IMR-90 (cell line): ENCODE measurements around the gene DNAAF6. TPM values are rescaled to one million over a fixed set of nuclear protein-coding genes. Genes with fewer than 3 reads are reported as not detected.

Experiments used
- ATAC-seq: fragments of 200-7000 bp; cut with Tn5 transposase; 2 replicates; pipeline ENCODE4 v1.9.1; 2020; ENCODE audit warnings: low read depth, mild to moderate bottlenecking, moderate library complexity
- BruUV-seq: library from RNA; stranded (reverse); fragments of 400-500 nt; replicated peaks from 2 replicates; lab custom pipeline; 2021; lab: Mats Ljungman, UMichigan
- CTCF ChIA-PET: fragments of 300-600 bp; formaldehyde crosslinking; extraction: SDS; loops from one replicate; lab custom pipeline; 2021; ENCODE audit warnings: antibody characterized with exemption; lab: Yijun Ruan, JAX
- POLR2A ChIA-PET: fragments of 300-600 bp; sonication (Branson Sonifier 250); formaldehyde crosslinking; loops from one replicate; lab custom pipeline; 2022; ENCODE audit warnings: antibody characterized with exemption; ENCODE audit not compliant: unreplicated experiment; lab: Charles Lee
- DNase-seq: peaks from one replicate; pipeline ENCODE4 v3.0.0; 2013
- H2AFZ ChIP-seq: replicated peaks from 2 replicates; pipeline ENCODE3; 2013; ENCODE audit warnings: low read length, mild to moderate bottlenecking; ENCODE audit not compliant: poor library complexity
- H2AK5ac ChIP-seq: 2 replicates; pipeline ENCODE4 v1.6.1; 2013; ENCODE audit warnings: low read depth, low read length, inconsistent platforms
- H2AK9ac ChIP-seq: replicated peaks from 2 replicates; pipeline ENCODE3; 2013; ENCODE audit warnings: mild to moderate bottlenecking, low read depth, low read length, moderate library complexity; ENCODE audit not compliant: poor library complexity
- H2BK120ac ChIP-seq: 2 replicates; pipeline ENCODE4 v1.6.1; 2013; ENCODE audit warnings: low read depth, low read length, inconsistent platforms
- H2BK15ac ChIP-seq: 3 replicates; pipeline ENCODE4 v1.6.1; 2013; ENCODE audit warnings: low read depth, low read length, inconsistent platforms
- H2BK20ac ChIP-seq: 2 replicates; pipeline ENCODE4 v1.6.1; 2013; ENCODE audit warnings: low read depth, mild to moderate bottlenecking, inconsistent platforms, low read length, moderate library complexity
- H2BK5ac ChIP-seq: 2 replicates; pipeline ENCODE4 v1.6.1; 2013; ENCODE audit warnings: mild to moderate bottlenecking, low read depth, low read length, inconsistent platforms; ENCODE audit not compliant: poor library complexity, severe bottlenecking
- H3K14ac ChIP-seq: replicated peaks from 2 replicates; pipeline ENCODE4 v1.6.1; 2013; ENCODE audit warnings: low read depth, low read length, inconsistent platforms
- H3K18ac ChIP-seq: 2 replicates; pipeline ENCODE4 v1.6.1; 2013; ENCODE audit warnings: low read depth, low read length, control low read depth
- H3K23ac ChIP-seq: 2 replicates; pipeline ENCODE4 v1.6.1; 2013; ENCODE audit warnings: low read depth, low read length, inconsistent platforms
- H3K27ac ChIP-seq: 2 replicates; pipeline ENCODE4 v1.5.1; 2013; ENCODE audit warnings: mild to moderate bottlenecking, control low read depth, low read length; ENCODE audit not compliant: insufficient read depth
- H3K27me3 ChIP-seq: 2 replicates; pipeline ENCODE4 v1.6.1; 2013; ENCODE audit warnings: low read length; ENCODE audit not compliant: control insufficient read depth, insufficient read depth
- H3K36me3 ChIP-seq: 2 replicates; pipeline ENCODE4 v1.6.1; 2013; ENCODE audit warnings: low read length, mixed read lengths; ENCODE audit not compliant: control insufficient read depth, insufficient read depth
- H3K4ac ChIP-seq: 2 replicates; pipeline ENCODE4 v1.6.1; 2013; ENCODE audit warnings: low read depth, low read length, inconsistent platforms
- H3K4me1 ChIP-seq: 2 replicates; pipeline ENCODE4 v1.6.1; 2013; ENCODE audit warnings: low read length, mixed read lengths; ENCODE audit not compliant: control insufficient read depth, insufficient read depth
- H3K4me2 ChIP-seq: 2 replicates; pipeline ENCODE4 v1.6.1; 2013; ENCODE audit warnings: low read depth, mild to moderate bottlenecking, control low read depth, low read length, moderate library complexity
- H3K4me3 ChIP-seq: 2 replicates; pipeline ENCODE4 v1.5.1; 2013; ENCODE audit warnings: low read depth, mild to moderate bottlenecking, control low read depth, low read length, moderate library complexity; ENCODE audit not compliant: insufficient read depth
- H3K56ac ChIP-seq: 2 replicates; pipeline ENCODE4 v1.6.1; 2013; ENCODE audit warnings: low read length, inconsistent platforms; ENCODE audit not compliant: insufficient read depth; ENCODE audit errors: extremely low read depth
- H3K79me1 ChIP-seq, 2 experiments: 2 replicates each; pipeline ENCODE4 v1.6.1; 2013; ENCODE audit warnings: low read length in 2 of 2, inconsistent platforms in 1 of 2, low read depth in 1 of 2
- H3K9ac ChIP-seq: 2 replicates; pipeline ENCODE4 v1.6.1; 2013; ENCODE audit warnings: low read depth, low read length, control low read depth
- H3K9me1 ChIP-seq: 2 replicates; pipeline ENCODE4 v1.6.1; 2013; ENCODE audit warnings: low read length, inconsistent platforms; ENCODE audit not compliant: insufficient read depth
- H3K9me3 ChIP-seq: 2 replicates; pipeline ENCODE4 v1.6.1; 2013; ENCODE audit warnings: low read length; ENCODE audit not compliant: control insufficient read depth, insufficient read depth
- H4K20me1 ChIP-seq: 2 replicates; pipeline ENCODE4 v1.6.1; 2013; ENCODE audit warnings: low read length, inconsistent platforms; ENCODE audit not compliant: insufficient read depth
- H4K5ac ChIP-seq: 2 replicates; pipeline ENCODE4 v1.6.1; 2013; ENCODE audit warnings: mild to moderate bottlenecking, low read depth, low read length, control low read depth
- H4K8ac ChIP-seq, 2 experiments: 2 replicates each; pipeline ENCODE4 v1.6.1; 2013; ENCODE audit warnings: low read depth in 2 of 2, low read length in 2 of 2, control low read depth in 1 of 2, inconsistent platforms in 1 of 2
- H4K91ac ChIP-seq: 2 replicates; pipeline ENCODE4 v1.6.1; 2013; ENCODE audit warnings: low read depth, low read length, inconsistent platforms; ENCODE audit not compliant: insufficient read depth
- CEBPB ChIP-seq: IDR thresholded peaks from 2 replicates; pipeline ENCODE4 v1.6.1; 2012; ENCODE audit warnings: low read depth, low read length, improper control_type of control experiment
- CHD1 ChIP-seq: IDR thresholded peaks from 2 replicates; pipeline ENCODE4 v1.6.1; 2012; ENCODE audit warnings: low read depth, low read length, improper control_type of control experiment
- MAFK ChIP-seq: IDR thresholded peaks from 2 replicates; pipeline ENCODE4 v1.6.1; 2012; ENCODE audit warnings: low read depth, low read length, improper control_type of control experiment
- MAZ ChIP-seq: IDR thresholded peaks from 2 replicates; pipeline ENCODE4 v1.6.1; 2012; ENCODE audit warnings: low read depth, mild to moderate bottlenecking, low read length, improper control_type of control experiment, moderate library complexity, borderline replicate concordance
- NFE2L2 ChIP-seq: fragments of 150-350 bp; IDR thresholded peaks from 2 replicates; pipeline ENCODE4 v1.6.1; 2016; ENCODE audit warnings: low read depth, mild to moderate bottlenecking, low read length
- WGBS, 2 experiments: methylation state at CpG; one replicate each; pipeline versions ENCODE4 v1.1.5 to v1.1.7; 2013; ENCODE audit warnings: missing lambda C conversion rate in 2 of 2; ENCODE audit not compliant: insufficient read length in 1 of 2; ENCODE audit errors: extremely low coverage in 2 of 2; 5-methylcytosine and 5-hydroxymethylcytosine counted together
- dilution Hi-C: fragments of 300-500 bp; cut with HindIII; formaldehyde crosslinking; loops from one replicate; pipeline ENCODE4 v1.14.3; 2018; ENCODE audit warnings: low sequenced_read_pairs; ENCODE audit not compliant: unreplicated experiment
- in situ Hi-C: fragments of 300-500 bp; cut with MboI; formaldehyde crosslinking; loops from 3 replicates; pipeline ENCODE4 v1.14.3; 2019; ENCODE audit warnings: low sequenced_read_pairs, inconsistent platforms, mixed read lengths
- intact Hi-C: fragments of 100-400 bp; cut with micrococcal nuclease; formaldehyde crosslinking; loops from 2 replicates; pipeline ENCODE4 v1.10.0; 2022
- polyA plus RNA-seq, 3 experiments: library from polyadenylated mRNA; depleted of rRNA; stranded (reverse); fragments of >200 nt; gene quantifications; 2 replicates each; pipeline ENCODE4 v1.2.3, GENCODE V29; 2012; ENCODE audit warnings: low replicate concordance in 1 of 3
- total RNA-seq: library from RNA; depleted of rRNA; stranded (reverse); fragments of >200 nt; gene quantifications from 2 replicates; pipeline ENCODE4 v1.2.3, GENCODE V29; 2012
- TF ChIP-seq, protein P1 (sequence below): conservative IDR thresholded peaks from 2 replicates; pipeline ENCODE4 v1.5.1; 2012; ENCODE audit warnings: mild to moderate bottlenecking, low read depth, low read length, improper control_type of control experiment

Gene DNAAF6
- total and polyA plus RNA-seq, 2 of the 4 experiments (the other 2 are of a cell fraction): not detected

DNA sequence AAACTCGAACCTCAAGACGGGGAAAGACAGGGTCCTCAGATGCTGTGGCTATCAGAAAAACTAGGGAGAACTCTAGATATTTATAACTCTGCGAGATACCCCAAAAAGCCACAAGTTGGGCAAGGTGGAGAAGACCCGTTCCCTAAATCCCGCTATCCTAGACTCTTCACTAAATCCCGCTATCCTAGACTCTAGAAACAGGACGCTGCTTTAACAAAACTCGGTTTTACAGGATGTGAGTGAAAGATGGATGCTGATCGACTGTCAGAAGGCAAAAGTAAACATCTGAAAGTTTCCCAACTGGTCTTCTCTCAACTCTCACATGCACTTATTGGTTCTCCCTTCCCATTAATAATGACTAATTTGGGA, 270 bp downstream of the DNAAF6 start:
- Histone ChIP-seq H4K91ac (no peak overlapping the region), H4K8ac (no peak overlapping the region), H2BK120ac (no peak overlapping the region), H3K9ac (no peak overlapping the region), H4K20me1 (no peaks in the 10 kb centered on the region), H3K27ac (no peak overlapping the region), H3K9me1 (no peaks in the 10 kb centered on the region), H3K79me1 (no peaks in the 10 kb centered on the region), H2BK5ac (no peak overlapping the region), H2AFZ (no peak overlapping the region), H3K36me3 (no peaks in the 10 kb centered on the region), H3K18ac (no peak overlapping the region), H3K23ac (no peak overlapping the region), H3K4ac (no peak overlapping the region), H3K4me2 (no peak overlapping the region; the same call in 1 of the 2 replicates), H2AK9ac (no peak overlapping the region), H3K4me3 (no peak overlapping the region), H3K14ac (no peak overlapping the region), H4K5ac (no peak overlapping the region), H2BK20ac (no peak overlapping the region), H3K56ac (no peak overlapping the region), H2AK5ac (no peak overlapping the region), H3K4me1 (no peaks in the 10 kb centered on the region), H3K9me3 (no peaks in the 10 kb centered on the region), H3K27me3 (peaks cover 2% of the 10 kb centered on the region), H2BK15ac (no peak overlapping the region)
- DNase-seq (no peak), ATAC-seq (no peak)
- POLR2A ChIA-PET: no interaction called here
- BruUV-seq: no TSS peak
- CTCF ChIA-PET: no interaction called here
- TF ChIP-seq NFE2L2: no peak
- TF ChIP-seq MAFK: no peak
- TF ChIP-seq MAZ: no peak
- TF ChIP-seq CHD1: no peak
- TF ChIP-seq, protein P1, sequence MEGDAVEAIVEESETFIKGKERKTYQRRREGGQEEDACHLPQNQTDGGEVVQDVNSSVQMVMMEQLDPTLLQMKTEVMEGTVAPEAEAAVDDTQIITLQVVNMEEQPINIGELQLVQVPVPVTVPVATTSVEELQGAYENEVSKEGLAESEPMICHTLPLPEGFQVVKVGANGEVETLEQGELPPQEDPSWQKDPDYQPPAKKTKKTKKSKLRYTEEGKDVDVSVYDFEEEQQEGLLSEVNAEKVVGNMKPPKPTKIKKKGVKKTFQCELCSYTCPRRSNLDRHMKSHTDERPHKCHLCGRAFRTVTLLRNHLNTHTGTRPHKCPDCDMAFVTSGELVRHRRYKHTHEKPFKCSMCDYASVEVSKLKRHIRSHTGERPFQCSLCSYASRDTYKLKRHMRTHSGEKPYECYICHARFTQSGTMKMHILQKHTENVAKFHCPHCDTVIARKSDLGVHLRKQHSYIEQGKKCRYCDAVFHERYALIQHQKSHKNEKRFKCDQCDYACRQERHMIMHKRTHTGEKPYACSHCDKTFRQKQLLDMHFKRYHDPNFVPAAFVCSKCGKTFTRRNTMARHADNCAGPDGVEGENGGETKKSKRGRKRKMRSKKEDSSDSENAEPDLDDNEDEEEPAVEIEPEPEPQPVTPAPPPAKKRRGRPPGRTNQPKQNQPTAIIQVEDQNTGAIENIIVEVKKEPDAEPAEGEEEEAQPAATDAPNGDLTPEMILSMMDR: no peak
- no peak for TF ChIP-seq CEBPB
- dilution Hi-C loops: no loop called here
- in situ Hi-C loops: no loop called here
- no CpG with 5 or more reads among the region's 9 CpGs for WGBS, 2 experiments
- intact Hi-C loops: no loop called here
